A549 (cell line): ENCODE measurements around the gene IL22. TPM values are rescaled to one million over a fixed set of nuclear protein-coding genes. Genes with fewer than 3 reads are reported as not detected.

ENCODE experiments used
- ATAC-seq, 2 experiments: fragments of 200-7000 bp in 1 of 2; fragments of >200 bp in 1 of 2; cut with Nextera tagmentation in 1 of 2; cut with Tn5 transposase in 1 of 2; 3 replicates each; pipeline versions ENCODE4 v1.8.0 to v1.9.1; 2018 to 2020; ENCODE audit warnings: mild to moderate bottlenecking in 1 of 2, moderate library complexity in 1 of 2
- CTCF ChIA-PET: fragments of 300-600 bp; sonication (Branson Sonifier 250); formaldehyde crosslinking; extraction: SDS; loops from one replicate; lab custom pipeline; 2021; ENCODE audit warnings: antibody characterized with exemption, inconsistent platforms; lab: Yijun Ruan, JAX
- POLR2A ChIA-PET: fragments of 350-600 bp; formaldehyde crosslinking; extraction: SDS; loops from one replicate; lab custom pipeline; 2021; ENCODE audit warnings: antibody characterized with exemption, inconsistent platforms; lab: Yijun Ruan, JAX
- DNase-seq, 2 experiments: peaks; one replicate each; pipeline versions ENCODE4 v3.0.0 to v3.0.0-alpha.2; 2011 to 2016; ENCODE audit warnings: low read depth in 1 of 2, low spot score in 1 of 2
- FAIRE-seq: peaks from 2 replicates; lab custom pipeline; 2011; peaks lifted over from hg19 to GRCh38; lab: Jason Lieb, UNC
- H3K27ac ChIP-seq, 2 experiments: fragments of >200 bp; sonication (Bioruptor Twin); formaldehyde crosslinking; 3 replicates each; pipeline ENCODE4 v1.5.1; 2016 to 2017
- H3K4me1 ChIP-seq: fragments of >200 bp; sonication (Bioruptor Twin); formaldehyde crosslinking; 3 replicates; pipeline ENCODE4 v1.6.1; 2016
- H3K4me2 ChIP-seq: fragments of >200 bp; sonication (Bioruptor Twin); formaldehyde crosslinking; 3 replicates; pipeline ENCODE4 v1.6.1; 2016
- H3K4me3 ChIP-seq: fragments of >200 bp; sonication (Bioruptor Twin); formaldehyde crosslinking; 3 replicates; pipeline ENCODE4 v1.5.1; 2016
- H3K9me3 ChIP-seq: fragments of >200 bp; sonication (Bioruptor Twin); formaldehyde crosslinking; 3 replicates; pipeline ENCODE4 v1.6.1; 2016
- ATOH8 ChIP-seq: fragments of 250-450 bp; sonication (Bioruptor Pico); IDR thresholded peaks from 2 replicates; pipeline ENCODE4 v1.5.0; 2020; ENCODE audit warnings: low read depth, mild to moderate bottlenecking, moderate library complexity
- CBX2 ChIP-seq: fragments of 200-600 bp; sonication (generic); IDR thresholded peaks from 2 replicates; pipeline ENCODE4 v1.6.1; 2016; ENCODE audit warnings: low read depth, mild to moderate bottlenecking, borderline replicate concordance
- CEBPB ChIP-seq, 2 experiments: fragments of >200 bp in 1 of 2; sonication (Bioruptor Twin) in 1 of 2; formaldehyde crosslinking in 1 of 2; IDR thresholded peaks; 2 replicates each; pipeline ENCODE4 v1.6.1; 2012 to 2016
- CHD4 ChIP-seq: fragments of 200-600 bp; sonication (generic); IDR thresholded peaks from 2 replicates; pipeline ENCODE4 v1.6.1; 2016; ENCODE audit warnings: antibody characterized with exemption, mild to moderate bottlenecking, borderline replicate concordance
- EHMT2 ChIP-seq: fragments of 200-600 bp; sonication (generic); IDR thresholded peaks from 2 replicates; pipeline ENCODE4 v1.6.1; 2016; ENCODE audit warnings: antibody characterized with exemption, low read depth, mild to moderate bottlenecking, moderate library complexity
- ESRRA ChIP-seq: fragments of 150-350 bp; IDR thresholded peaks from 2 replicates; pipeline ENCODE4 v1.6.1; 2014; ENCODE audit warnings: mild to moderate bottlenecking, low read length, borderline replicate concordance
- FOSL2 ChIP-seq, 2 experiments: fragments of 450-650 bp in 1 of 2; fragments of >200 bp in 1 of 2; sonication (Bioruptor Twin) in 1 of 2; formaldehyde crosslinking; IDR thresholded peaks; 2 replicates each; pipeline versions ENCODE4 v1.5.0 to v1.6.1; 2016 to 2020; ENCODE audit warnings: mild to moderate bottlenecking in 1 of 2, moderate library complexity in 1 of 2
- HES2 ChIP-seq: fragments of >200 bp; sonication (Bioruptor Twin); formaldehyde crosslinking; IDR thresholded peaks from 2 replicates; pipeline ENCODE4 v1.6.1; 2016
- HOXA7 ChIP-seq: fragments of 250-450 bp; sonication (Bioruptor Pico); IDR thresholded peaks from 2 replicates; pipeline ENCODE4 v1.5.0; 2020; ENCODE audit warnings: mild to moderate bottlenecking, moderate library complexity
- HOXB5 ChIP-seq: fragments of 250-450 bp; sonication (Bioruptor Pico); IDR thresholded peaks from 2 replicates; pipeline ENCODE4 v1.5.0; 2020; ENCODE audit warnings: mild to moderate bottlenecking, moderate library complexity
- KDM5A ChIP-seq: fragments of 200-600 bp; sonication (generic); IDR thresholded peaks from 2 replicates; pipeline ENCODE4 v1.6.1; 2016; ENCODE audit warnings: antibody characterized with exemption, mild to moderate bottlenecking
- MAFK ChIP-seq: fragments of 450-650 bp; IDR thresholded peaks from 2 replicates; pipeline ENCODE4 v1.6.1; 2014; ENCODE audit not compliant: partially characterized antibody
- MAZ ChIP-seq: fragments of 150-350 bp; IDR thresholded peaks from 2 replicates; pipeline ENCODE4 v1.6.1; 2014; ENCODE audit warnings: antibody characterized with exemption, low read depth, low read length, borderline replicate concordance
- NFE2L2 ChIP-seq: fragments of 150-350 bp; conservative IDR thresholded peaks from 2 replicates; pipeline ENCODE4 v1.6.1; 2014; ENCODE audit warnings: low read length
- NPAS2 ChIP-seq: fragments of 250-450 bp; sonication (Bioruptor Pico); IDR thresholded peaks from 2 replicates; pipeline ENCODE4 v1.8.0; 2022; ENCODE audit warnings: mild to moderate bottlenecking, moderate library complexity, borderline replicate concordance
- PBX3 ChIP-seq: IDR thresholded peaks from 2 replicates; pipeline ENCODE4 v1.6.1; 2012
- POLR2AphosphoS2 ChIP-seq: conservative IDR thresholded peaks from 2 replicates; pipeline ENCODE4 v1.6.1; 2012; ENCODE audit warnings: low read length, improper control_type of control experiment, inconsistent platforms
- RARB ChIP-seq: fragments of 250-450 bp; sonication (Bioruptor Pico); IDR thresholded peaks from 2 replicates; pipeline ENCODE4 v1.8.0; 2021; ENCODE audit warnings: mild to moderate bottlenecking, moderate library complexity
- RCOR1 ChIP-seq: fragments of 150-350 bp; IDR thresholded peaks from 2 replicates; pipeline ENCODE4 v1.6.1; 2014; ENCODE audit warnings: antibody characterized with exemption, low read length, low read depth
- RFX5 ChIP-seq: fragments of 450-650 bp; IDR thresholded peaks from 2 replicates; pipeline ENCODE4 v1.7.1; 2014; ENCODE audit warnings: antibody characterized with exemption, mild to moderate bottlenecking, moderate library complexity
- RNF2 ChIP-seq: fragments of 200-600 bp; sonication (generic); IDR thresholded peaks from 2 replicates; pipeline ENCODE4 v1.6.1; 2016; ENCODE audit warnings: low read depth, mild to moderate bottlenecking, antibody characterized with exemption, moderate library complexity, borderline replicate concordance
- SMC3 ChIP-seq: fragments of >200 bp; sonication (Bioruptor Twin); formaldehyde crosslinking; IDR thresholded peaks from 3 replicates; pipeline ENCODE4 v1.6.1; 2018; ENCODE audit warnings: inconsistent platforms
- SREBF2 ChIP-seq: fragments of 450-650 bp; IDR thresholded peaks from 2 replicates; pipeline ENCODE4 v1.6.1; 2014; ENCODE audit warnings: mild to moderate bottlenecking, moderate library complexity
- ZNF302 ChIP-seq: fragments of 250-450 bp; sonication (Bioruptor Pico); IDR thresholded peaks from 2 replicates; pipeline ENCODE4 v1.9.0; 2021; ENCODE audit warnings: inconsistent platforms, mild to moderate bottlenecking, moderate library complexity
- ZSCAN20 ChIP-seq: fragments of 250-450 bp; sonication (Bioruptor Pico); IDR thresholded peaks from 2 replicates; pipeline ENCODE4 v1.8.0; 2022; ENCODE audit warnings: mild to moderate bottlenecking, moderate library complexity
- WGBS: methylation state at CpG from one replicate; pipeline ENCODE4 v1.1.6; 2017; ENCODE audit errors: missing lambda C conversion rate; 5-methylcytosine and 5-hydroxymethylcytosine counted together
- polyA plus RNA-seq, 4 experiments: library from polyadenylated mRNA; depleted of rRNA in 3 of 4; stranded (reverse); fragments of >200 nt; fragmentation: RNase III in 1 of 4; extraction: RNeasy Plus Mini Kit Qiagen cat#74134 plus additional on column Dnase treatment in 1 of 4; gene quantifications; 2 replicates in 3 of 4; 3 replicates in 1 of 4; pipeline ENCODE4 v1.2.3, GENCODE V29; 2011 to 2017
- TF ChIP-seq, protein P1 (sequence below): fragments of >200 bp; sonication (Bioruptor Twin); formaldehyde crosslinking; IDR thresholded peaks from 3 replicates; pipeline ENCODE4 v1.5.1; 2016
- TF ChIP-seq, protein P2 (sequence below): fragments of 150-350 bp; IDR thresholded peaks from 2 replicates; pipeline ENCODE4 v1.6.1; 2014; ENCODE audit warnings: low read depth, mild to moderate bottlenecking, low read length
- TF ChIP-seq, protein P3 (sequence below): fragments of >200 bp; sonication (Bioruptor Twin); formaldehyde crosslinking; IDR thresholded peaks from 3 replicates; pipeline ENCODE4 v1.6.1; 2016

Gene IL22
- polyA plus RNA-seq, 2 of the 4 experiments (the other 2 are of a cell fraction), result not detected

DNA sequence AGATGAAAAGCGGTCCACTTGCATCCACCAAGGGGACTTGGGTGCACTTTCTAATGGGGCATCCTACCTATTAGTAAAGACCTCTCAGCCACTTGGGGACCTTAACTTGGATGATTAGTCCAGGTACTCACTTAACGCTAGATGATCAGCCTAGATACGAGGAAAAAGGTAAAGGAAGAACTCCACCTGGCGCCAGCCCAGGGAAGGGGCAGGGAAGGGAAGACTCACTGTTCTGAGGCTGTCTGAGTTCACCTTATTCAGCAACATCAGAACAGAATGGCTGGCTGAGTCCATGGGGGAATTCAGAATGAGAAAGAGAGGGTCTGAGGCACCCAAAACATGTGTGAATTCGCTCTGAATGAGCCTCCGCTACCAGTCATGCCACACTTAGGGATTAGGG is 7.1 kb downstream of the IL22 start:
- ATAC-seq, result no peak

GRCh38 chr12:68245180-68246021 is 8.0 kb downstream of the IL22 start:
- FAIRE-seq (no peak), DNase-seq (no peak), ATAC-seq (no peak; a peak in 1 of 6 replicates)
- TF ChIP-seq MAFK, result no peak
- no peak for TF ChIP-seq ZSCAN20 (CRISPR knock-in tag)
- TF ChIP-seq EHMT2, result no peak
- no peak for TF ChIP-seq FOSL2 (IDR thresholded peaks at IDR 0.05)
- TF ChIP-seq FOSL2 (CRISPR knock-in tag; IDR thresholded peaks at IDR 0.05), result no peak
- TF ChIP-seq CEBPB (IDR thresholded peaks at IDR 0.05), result no peak
- TF ChIP-seq HES2, result no peak
- no peak for TF ChIP-seq CHD4
- no peak for TF ChIP-seq RCOR1
- TF ChIP-seq MAZ, result no peak
- no peak for TF ChIP-seq ZNF302
- no peak for TF ChIP-seq RFX5
- TF ChIP-seq RNF2, result no peak
- TF ChIP-seq ATOH8 (CRISPR knock-in tag), result no peak
- Histone ChIP-seq H3K27ac (no peak overlapping the region), H3K4me1 (peaks cover 1% of the 10 kb centered on the region; the same call in 2 of the 3 replicates), H3K9me3 (no peaks in the 10 kb centered on the region), H3K4me3 (no peak overlapping the region), H3K4me2 (no peak overlapping the region)
- POLR2A ChIA-PET, result no interaction called here
- CTCF ChIA-PET, result interaction anchor here (1.2 to 1.4 kb wide), 2 partner anchors 9 to 22 kb away, joined by 3 to 4 read pairs; no protein-coding TSS in a partner anchor
- 32% methylated on average over 6 of the region's 6 CpGs for WGBS

More for the DNA sequence above, 7.1 kb downstream of the IL22 start:
- ChIA-PET POLR2A (no interaction called here), CTCF (interaction anchor here (1.4 kb wide), 1 partner anchor 23 kb away, joined by 4 read pairs; no protein-coding TSS in a partner anchor)
- Histone ChIP-seq H3K27ac (no peak overlapping the region), H3K4me3 (no peak overlapping the region), H3K4me1 (no peaks in the 10 kb centered on the region), H3K4me2 (no peak overlapping the region), H3K9me3 (no peaks in the 10 kb centered on the region)
- FAIRE-seq, result no peak
- no peak for TF ChIP-seq ZNF302
- TF ChIP-seq RFX5, result no peak
- TF ChIP-seq, protein P1, sequence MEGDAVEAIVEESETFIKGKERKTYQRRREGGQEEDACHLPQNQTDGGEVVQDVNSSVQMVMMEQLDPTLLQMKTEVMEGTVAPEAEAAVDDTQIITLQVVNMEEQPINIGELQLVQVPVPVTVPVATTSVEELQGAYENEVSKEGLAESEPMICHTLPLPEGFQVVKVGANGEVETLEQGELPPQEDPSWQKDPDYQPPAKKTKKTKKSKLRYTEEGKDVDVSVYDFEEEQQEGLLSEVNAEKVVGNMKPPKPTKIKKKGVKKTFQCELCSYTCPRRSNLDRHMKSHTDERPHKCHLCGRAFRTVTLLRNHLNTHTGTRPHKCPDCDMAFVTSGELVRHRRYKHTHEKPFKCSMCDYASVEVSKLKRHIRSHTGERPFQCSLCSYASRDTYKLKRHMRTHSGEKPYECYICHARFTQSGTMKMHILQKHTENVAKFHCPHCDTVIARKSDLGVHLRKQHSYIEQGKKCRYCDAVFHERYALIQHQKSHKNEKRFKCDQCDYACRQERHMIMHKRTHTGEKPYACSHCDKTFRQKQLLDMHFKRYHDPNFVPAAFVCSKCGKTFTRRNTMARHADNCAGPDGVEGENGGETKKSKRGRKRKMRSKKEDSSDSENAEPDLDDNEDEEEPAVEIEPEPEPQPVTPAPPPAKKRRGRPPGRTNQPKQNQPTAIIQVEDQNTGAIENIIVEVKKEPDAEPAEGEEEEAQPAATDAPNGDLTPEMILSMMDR, result no peak
- no peak for TF ChIP-seq KDM5A
- TF ChIP-seq, protein P2, sequence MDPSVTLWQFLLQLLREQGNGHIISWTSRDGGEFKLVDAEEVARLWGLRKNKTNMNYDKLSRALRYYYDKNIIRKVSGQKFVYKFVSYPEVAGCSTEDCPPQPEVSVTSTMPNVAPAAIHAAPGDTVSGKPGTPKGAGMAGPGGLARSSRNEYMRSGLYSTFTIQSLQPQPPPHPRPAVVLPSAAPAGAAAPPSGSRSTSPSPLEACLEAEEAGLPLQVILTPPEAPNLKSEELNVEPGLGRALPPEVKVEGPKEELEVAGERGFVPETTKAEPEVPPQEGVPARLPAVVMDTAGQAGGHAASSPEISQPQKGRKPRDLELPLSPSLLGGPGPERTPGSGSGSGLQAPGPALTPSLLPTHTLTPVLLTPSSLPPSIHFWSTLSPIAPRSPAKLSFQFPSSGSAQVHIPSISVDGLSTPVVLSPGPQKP, result no peak
- no peak for TF ChIP-seq ESRRA
- TF ChIP-seq, protein P3, sequence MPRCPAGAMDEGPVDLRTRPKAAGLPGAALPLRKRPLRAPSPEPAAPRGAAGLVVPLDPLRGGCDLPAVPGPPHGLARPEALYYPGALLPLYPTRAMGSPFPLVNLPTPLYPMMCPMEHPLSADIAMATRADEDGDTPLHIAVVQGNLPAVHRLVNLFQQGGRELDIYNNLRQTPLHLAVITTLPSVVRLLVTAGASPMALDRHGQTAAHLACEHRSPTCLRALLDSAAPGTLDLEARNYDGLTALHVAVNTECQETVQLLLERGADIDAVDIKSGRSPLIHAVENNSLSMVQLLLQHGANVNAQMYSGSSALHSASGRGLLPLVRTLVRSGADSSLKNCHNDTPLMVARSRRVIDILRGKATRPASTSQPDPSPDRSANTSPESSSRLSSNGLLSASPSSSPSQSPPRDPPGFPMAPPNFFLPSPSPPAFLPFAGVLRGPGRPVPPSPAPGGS, result no peak
- TF ChIP-seq HOXA7 (CRISPR knock-in tag), result no peak
- TF ChIP-seq CBX2, result no peak
- no peak for TF ChIP-seq RCOR1
- no peak for TF ChIP-seq SMC3
- TF ChIP-seq SREBF2, result no peak
- no peak for TF ChIP-seq POLR2AphosphoS2
- no peak for TF ChIP-seq PBX3
- no peak for TF ChIP-seq NFE2L2
- no peak for TF ChIP-seq RARB
- no peak for TF ChIP-seq HOXB5 (CRISPR knock-in tag)
- TF ChIP-seq NPAS2, result no peak
- 71% methylated on average over 6 of the region's 6 CpGs for WGBS
- no peak for DNase-seq
